Small intestine (tissue), 7 donors: ENCODE data around the gene RFTN1. TPM values are rescaled to one million over a fixed set of nuclear protein-coding genes. Genes with fewer than 3 reads are reported as not detected.

Source experiments
- DNase-seq, 2 donors: peaks; one replicate each; pipeline versions ENCODE4 v3.0.0 to v3.0.0-alpha.2; 2013
- FAIRE-seq: peaks from 2 replicates; lab custom pipeline; 2012; peaks lifted over from hg19 to GRCh38; lab: Jason Lieb, UNC
- H3K27ac ChIP-seq, 3 donors: one replicate each; pipeline ENCODE4 v1.5.1; 2013; ENCODE audit warnings: low read length in 2 of 3, mild to moderate bottlenecking in 2 of 3, control low read depth in 1 of 3, inconsistent platforms in 1 of 3, low read depth in 1 of 3, moderate library complexity in 1 of 3
- H3K27me3 ChIP-seq, 3 donors: one replicate each; pipeline ENCODE4 v1.6.1; 2013; ENCODE audit warnings: low read length in 3 of 3, inconsistent platforms in 1 of 3; ENCODE audit not compliant: control insufficient read depth in 3 of 3, insufficient read depth in 3 of 3
- H3K36me3 ChIP-seq, 3 donors: one replicate each; pipeline ENCODE4 v1.6.1; 2013; ENCODE audit warnings: low read length in 3 of 3, inconsistent platforms in 1 of 3, low read depth in 1 of 3, mild to moderate bottlenecking in 1 of 3, moderate library complexity in 1 of 3; ENCODE audit not compliant: control insufficient read depth in 3 of 3, insufficient read depth in 2 of 3
- H3K4me1 ChIP-seq, 3 donors: one replicate each; pipeline ENCODE4 v1.6.1; 2013; ENCODE audit warnings: low read length in 2 of 3, inconsistent platforms in 1 of 3, low read depth in 1 of 3, mild to moderate bottlenecking in 1 of 3, moderate library complexity in 1 of 3; ENCODE audit not compliant: control insufficient read depth in 3 of 3, insufficient read depth in 2 of 3
- H3K4me3 ChIP-seq, 3 donors: one replicate each; pipeline ENCODE4 v1.5.1; 2013; ENCODE audit warnings: low read length in 3 of 3, control low read depth in 1 of 3, inconsistent platforms in 1 of 3, low read depth in 1 of 3, mild to moderate bottlenecking in 1 of 3, moderate library complexity in 1 of 3
- H3K9me3 ChIP-seq, 2 donors: one replicate each; pipeline ENCODE4 v1.6.1; 2013; ENCODE audit warnings: low read depth in 1 of 2, low read length in 1 of 2; ENCODE audit not compliant: control insufficient read depth in 2 of 2, insufficient read depth in 1 of 2
- WGBS, 3 donors: extraction: QIAGEN DNeasy Blood & Tissue Kit; methylation state at CpG; one replicate each; pipeline ENCODE4 v1.1.7; 2013; 5-methylcytosine and 5-hydroxymethylcytosine counted together
- polyA plus RNA-seq, 4 donors: library from polyadenylated mRNA; stranded (reverse) in 3 of 4; unstranded in 1 of 4; fragments of 200-250 nt in 3 of 4; fragments of 120-200 nt in 1 of 4; gene quantifications; one replicate each; pipeline versions ENCODE4 v1.2.1 to v1.2.3, GENCODE V29; 2013
- donor health status: healthy with polysubstance abuse.
- donor health status: control.
- donor health status: control.
- donor health status: Bipolar disorder and iron deficiency.
- donor health status: healthy.

Gene RFTN1
- polyA plus RNA-seq, 4 donors = 1.8 to 18.4 (median 11.6) TPM

- Histone ChIP-seq H3K4me3 (no peak overlapping the region), H3K36me3 (no peaks in the 10 kb centered on the region), H3K27ac (no peak overlapping the region), H3K9me3 (no peaks in the 10 kb centered on the region), H3K4me1 (peaks cover 0 to 3% (median 0%) of the 10 kb centered on the region in 3 donors), H3K27me3 (no peaks in the 10 kb centered on the region)
- FAIRE-seq (no peak), DNase-seq (no peak)
- 85 to 91% (median 87%) methylated on average over 5 of the region's 5 CpGs for WGBS, 3 donors
Measured at GRCh38 chr3:16423947-16424673, 89.4 kb downstream of the RFTN1 start.

- FAIRE-seq (no peak), DNase-seq (no peak)
- no peak overlapping the region for H3K4me3 ChIP-seq
- 54 to 77% (median 56%) methylated on average over 2 of the region's 2 CpGs for WGBS, 3 donors
- H3K27me3 ChIP-seq = no peaks in the 10 kb centered on the region
- H3K9me3 ChIP-seq = no peaks in the 10 kb centered on the region
- no peak overlapping the region for H3K27ac ChIP-seq
- H3K4me1 ChIP-seq = peaks cover 0 to 7% (median 0%) of the 10 kb centered on the region in 3 donors
- no peaks in the 10 kb centered on the region for H3K36me3 ChIP-seq
Measured at GRCh38 chr3:16423298-16423697, 90.2 kb downstream of the RFTN1 start.

GRCh38 chr3:16419640-16420241, 93.8 kb downstream of the RFTN1 start:
- no peak for FAIRE-seq
- Histone ChIP-seq H3K4me1 (peaks cover 0 to 10% (median 0%) of the 10 kb centered on the region in 3 donors), H3K36me3 (no peaks in the 10 kb centered on the region), H3K9me3 (no peaks in the 10 kb centered on the region), H3K27me3 (peaks cover 0 to 4% (median 0%) of the 10 kb centered on the region in 3 donors), H3K4me3 (no peak overlapping the region), H3K27ac (no peak overlapping the region)
- 45 to 66% (median 56%) methylated on average over 5 of the region's 5 CpGs for WGBS, 3 donors
- no peak for DNase-seq

GRCh38 chr3:16417945-16418739, 95.4 kb downstream of the RFTN1 start:
- peaks cover 0 to 5% (median 0%) of the 10 kb centered on the region in 3 donors for H3K27me3 ChIP-seq
- H3K27ac ChIP-seq = no peak overlapping the region
- peaks cover 0 to 10% (median 0%) of the 10 kb centered on the region in 3 donors for H3K4me1 ChIP-seq
- H3K9me3 ChIP-seq = no peaks in the 10 kb centered on the region
- H3K4me3 ChIP-seq = no peak overlapping the region
- FAIRE-seq = no peak
- WGBS, 3 donors = 64 to 77% (median 71%) methylated on average over 5 of the region's 5 CpGs
- DNase-seq = no peak
- no peaks in the 10 kb centered on the region for H3K36me3 ChIP-seq

- H3K27ac ChIP-seq = no peak overlapping the region
- no peaks in the 10 kb centered on the region for H3K9me3 ChIP-seq
- H3K36me3 ChIP-seq = no peaks in the 10 kb centered on the region
- DNase-seq = no peak
- peaks cover 0 to 12% (median 0%) of the 10 kb centered on the region in 3 donors for H3K4me1 ChIP-seq
- no peak for FAIRE-seq
- 79 to 88% (median 81%) methylated on average over 3 of the region's 3 CpGs for WGBS, 3 donors
- no peak overlapping the region for H3K4me3 ChIP-seq
- peaks cover 0 to 5% (median 0%) of the 10 kb centered on the region in 3 donors for H3K27me3 ChIP-seq
Measured at GRCh38 chr3:16415911-16416476, 97.5 kb downstream of the RFTN1 start.

- FAIRE-seq (no peak), DNase-seq (no peak)
- H3K36me3 ChIP-seq = peaks cover 0 to 4% (median 0%) of the 10 kb centered on the region in 3 donors
- H3K4me1 ChIP-seq = peaks cover 0 to 6% (median 0%) of the 10 kb centered on the region in 3 donors
- no peak overlapping the region for H3K27ac ChIP-seq
- no peak overlapping the region for H3K4me3 ChIP-seq
- peaks cover 0 to 5% (median 0%) of the 10 kb centered on the region in 3 donors for H3K27me3 ChIP-seq
- 90 to 95% (median 91%) methylated on average over 2 of the region's 2 CpGs for WGBS, 3 donors
- no peaks in the 10 kb centered on the region for H3K9me3 ChIP-seq
Measured at GRCh38 chr3:16413321-16413720, 100.2 kb downstream of the RFTN1 start.

- no peak for DNase-seq
- no peak overlapping the region for H3K4me3 ChIP-seq
- WGBS, 3 donors = 61 to 93% (median 79%) methylated on average over 1 of the region's 1 CpG
- H3K9me3 ChIP-seq = no peaks in the 10 kb centered on the region
- H3K27ac ChIP-seq = no peak overlapping the region
- H3K4me1 ChIP-seq = peaks cover 0 to 6% (median 0%) of the 10 kb centered on the region in 3 donors
- H3K36me3 ChIP-seq = peaks cover 0 to 4% (median 0%) of the 10 kb centered on the region in 3 donors
- FAIRE-seq = no peak
- peaks cover 0 to 5% (median 0%) of the 10 kb centered on the region in 3 donors for H3K27me3 ChIP-seq
Measured at GRCh38 chr3:16412192-16412800, 101.2 kb downstream of the RFTN1 start.
